NCI-H1417 treated with DMSO at 0.1 percent for 48 hours (cell line): ENCODE data around the gene TSPAN7.

Experiments
- DNase-seq: peaks from one replicate; lab custom pipeline; 2025; lab: John Stamatoyannopoulos, UW

Gene TSPAN7

GRCh38 chrX:38561126-38561868, at the start of gene TSPAN7:
Gene TSPAN7, plus strand, starts transcription at chrX:38561542. Its CDS starts 5 bp downstream, at chrX:38561547.
- peak; percentile 57 for DNase-seq

- no peak for DNase-seq
Observed at GRCh38 chrX:38513112-38513742, 48.1 kb upstream of the TSPAN7 start.

GRCh38 chrX:38514016-38514854, 47.1 kb upstream of the TSPAN7 start:
- no peak for DNase-seq

- no peak for DNase-seq
Observed at GRCh38 chrX:38515291-38515690, 46.1 kb upstream of the TSPAN7 start.

- DNase-seq, result no peak
Observed at GRCh38 chrX:38516196-38516774, 45.1 kb upstream of the TSPAN7 start.

GRCh38 chrX:38519651-38520050, 41.7 kb upstream of the TSPAN7 start:
- no peak for DNase-seq

- no peak for DNase-seq
Observed at GRCh38 chrX:38538134-38538533, 23.2 kb upstream of the TSPAN7 start.

- DNase-seq, result no peak
Observed at GRCh38 chrX:38539748-38540147, 21.6 kb upstream of the TSPAN7 start.

GRCh38 chrX:38548508-38548907, 12.8 kb upstream of the TSPAN7 start:
- no peak for DNase-seq

- DNase-seq, result no peak
Observed at GRCh38 chrX:38552721-38553120, 8.6 kb upstream of the TSPAN7 start.

GRCh38 chrX:38558686-38559085, 2.7 kb upstream of the TSPAN7 start:
- DNase-seq, result no peak

GRCh38 chrX:38560776-38561125, 591 bp upstream of the TSPAN7 start:
- no peak for DNase-seq

GRCh38 chrX:38561951-38562719, 793 bp downstream of the TSPAN7 start:
- DNase-seq, result no peak

- DNase-seq, result no peak
Observed at GRCh38 chrX:38563030-38563429, 1.7 kb downstream of the TSPAN7 start.

GRCh38 chrX:38570396-38570795, 9.1 kb downstream of the TSPAN7 start:
- no peak for DNase-seq

- DNase-seq, result no peak
Observed at GRCh38 chrX:38571058-38571457, 9.7 kb downstream of the TSPAN7 start.

GRCh38 chrX:38574858-38575257, 13.5 kb downstream of the TSPAN7 start:
- no peak for DNase-seq

GRCh38 chrX:38575888-38576287, 14.5 kb downstream of the TSPAN7 start:
- no peak for DNase-seq

- DNase-seq, result no peak
Observed at GRCh38 chrX:38577738-38578137, 16.4 kb downstream of the TSPAN7 start.

- DNase-seq, result no peak
Observed at GRCh38 chrX:38578167-38578566, 16.8 kb downstream of the TSPAN7 start.

GRCh38 chrX:38583181-38583580, 21.8 kb downstream of the TSPAN7 start:
- no peak for DNase-seq

- DNase-seq, result no peak
Observed at GRCh38 chrX:38594434-38594833, 33.1 kb downstream of the TSPAN7 start.
